ENCODE measurements around the gene PDPN. TPM values are rescaled to one million over a fixed set of nuclear protein-coding genes. Genes with fewer than 3 reads are reported as not detected.

The PDPN gene
- total RNA-seq (2022; extraction: Qiagen RNA extraction), result not detected in 5 replicates

GRCh38 chr1:13583595-13583965 is at the start of gene PDPN:
Gene PDPN, plus strand, starts transcription at chr1:13583832. Its CDS starts 202 bp downstream, at chr1:13584034.

Other genes starting within 250 kb of the PDPN start
- not detected in 5 replicates for gene PRAMEF14, start 236.7 kb upstream of the PDPN start, total RNA-seq (2022; extraction: Qiagen RNA extraction)
- not detected in 5 replicates for gene PRAMEF19, start 211.9 kb upstream of the PDPN start, total RNA-seq (2022; extraction: Qiagen RNA extraction)
- not detected in 5 replicates for gene PRAMEF17, start 194.2 kb upstream of the PDPN start, total RNA-seq (2022; extraction: Qiagen RNA extraction)
- gene PRAMEF20, start 173.4 kb upstream of the PDPN start, total RNA-seq (2022; extraction: Qiagen RNA extraction), result not detected in 5 replicates
- 0.05 to 0.08 TPM in 2 of 5 replicates, not detected in the others for gene LRRC38, start 69.8 kb upstream of the PDPN start, total RNA-seq (2022; extraction: Qiagen RNA extraction)
- 6.7 to 11.5 TPM (median 8.4 TPM) in 5 replicates for gene PRDM2, start 116.4 kb downstream of the PDPN start, total RNA-seq (2022; extraction: Qiagen RNA extraction)

All from A549 treated with Hydrocortisone at 1 μM for 4 hours (cell line).